ENCODE data around the gene DHRS4L2. TPM values are rescaled to one million over a fixed set of nuclear protein-coding genes. Genes with fewer than 3 reads are reported as not detected.
A peak's percentile ranks its signal among the peaks of the same experiment; 100 is the strongest.

The DHRS4L2 gene
- total RNA-seq, 4 donors from 2014 or later: 15.3 to 19.6 (median 17.7) TPM

DNA sequence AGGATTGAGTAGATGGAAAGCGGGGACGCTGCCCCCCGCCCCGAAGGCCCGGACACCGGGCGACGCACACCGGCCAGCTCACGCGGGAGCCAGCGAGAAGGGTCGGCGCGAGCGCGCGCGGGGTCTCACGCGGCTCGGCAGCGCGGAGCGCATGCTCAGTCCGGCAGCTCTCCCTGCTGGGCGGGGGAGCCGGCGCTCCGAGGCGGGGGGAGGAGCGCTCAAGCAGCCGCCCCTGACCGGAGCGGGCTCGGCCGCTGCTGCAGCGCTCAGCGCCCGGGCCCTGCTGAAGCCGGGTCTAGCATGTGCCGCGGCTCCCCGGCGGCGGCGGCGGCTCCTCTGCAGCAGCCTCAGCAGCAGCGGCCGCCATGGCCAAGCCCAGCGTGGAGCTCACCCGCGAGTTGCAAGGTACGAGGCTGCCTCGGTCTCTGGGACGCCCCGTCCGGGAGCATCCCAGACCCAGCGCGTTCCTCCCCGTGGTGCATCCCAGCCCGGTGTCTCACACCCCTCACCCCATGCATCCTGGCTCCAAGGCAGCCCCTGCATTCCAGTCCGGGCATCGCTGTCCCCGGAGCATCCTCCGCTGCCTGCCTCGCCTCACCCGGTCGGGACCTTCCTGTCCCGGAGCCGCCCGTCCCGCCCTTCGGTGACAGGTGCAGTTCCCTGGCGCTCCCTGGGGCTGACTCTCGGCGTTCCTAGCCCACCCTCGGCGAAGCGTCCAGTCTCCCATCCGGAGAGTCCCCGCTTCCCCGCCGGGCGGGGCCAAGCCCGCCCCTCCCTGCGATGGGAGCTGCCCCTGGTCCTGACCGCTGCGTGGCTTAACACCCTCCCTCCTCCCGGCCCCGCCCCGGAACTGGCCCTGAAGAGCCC lies 63.3 kb downstream of the DHRS4L2 start, which contains the start of gene CARMIL3:
Gene CARMIL3, plus strand, starts transcription at position 221 of the 867 bp plus-strand sequence. Its CDS starts 145 bp downstream, at position 366.
- Histone ChIP-seq H3K36me3 (no peaks in the 10 kb centered on the region), H3K4me3 (peak within 1 kb of the TSS; percentile 43 to 75 (median 67)), H3K4me1 (peaks cover 0 to 15% (median 12%) of the 10 kb centered on the region in 4 donors), H3K27me3 (no peaks in the 10 kb centered on the region), H3K27ac (peak within 1 kb of the TSS in 3 of 4 donors; percentile 51 to 71 (median 63)), H3K9me3 (no peaks in the 10 kb centered on the region)
- WGBS, 2 donors: 1% methylated on average over 47 to 89 of the region's 92 CpGs
- TF ChIP-seq CTCF (IDR thresholded peaks at IDR 0.05) (peak in 1 of 5 experiments; percentile 13), EP300 (IDR thresholded peaks at IDR 0.05) (no peak), POLR2A (IDR thresholded peaks at IDR 0.05) (no peak)
- no peak for DNase-seq (ENCODE audit: low spot score in 2 of 2)

GRCh38 chr14:24052656-24053547 lies 64.2 kb downstream of the DHRS4L2 start:
- no peak for TF ChIP-seq POLR2A (IDR thresholded peaks at IDR 0.05)
- no peak for TF ChIP-seq EP300 (IDR thresholded peaks at IDR 0.05)
- no peak for TF ChIP-seq CTCF (IDR thresholded peaks at IDR 0.05)
- H3K27me3 ChIP-seq: no peaks in the 10 kb centered on the region
- peak overlapping the region; percentile 43 to 75 (median 67) for H3K4me3 ChIP-seq
- 49 to 59% methylated on average over 17 to 20 of the region's 20 CpGs for WGBS, 2 donors
- no peak for DNase-seq (ENCODE audit: low spot score in 2 of 2)
- no peak overlapping the region for H3K27ac ChIP-seq
- no peaks in the 10 kb centered on the region for H3K9me3 ChIP-seq
- H3K36me3 ChIP-seq: no peaks in the 10 kb centered on the region
- H3K4me1 ChIP-seq: peaks cover 0 to 16% (median 12%) of the 10 kb centered on the region in 4 donors

GRCh38 chr14:24053548-24054323 lies 65.0 kb downstream of the DHRS4L2 start:
- 71 to 72% methylated on average over 8 to 10 of the region's 10 CpGs for WGBS, 2 donors
- no peaks in the 10 kb centered on the region for H3K36me3 ChIP-seq
- H3K4me3 ChIP-seq: no peak overlapping the region
- no peak for DNase-seq (ENCODE audit: low spot score in 2 of 2)
- TF ChIP-seq POLR2A (IDR thresholded peaks at IDR 0.05) (no peak), CTCF (IDR thresholded peaks at IDR 0.05) (no peak), EP300 (IDR thresholded peaks at IDR 0.05) (no peak)
- H3K9me3 ChIP-seq: no peaks in the 10 kb centered on the region
- no peaks in the 10 kb centered on the region for H3K27me3 ChIP-seq
- peaks cover 0 to 19% (median 12%) of the 10 kb centered on the region in 4 donors for H3K4me1 ChIP-seq
- no peak overlapping the region for H3K27ac ChIP-seq

GRCh38 chr14:24054324-24054641 lies 65.6 kb downstream of the DHRS4L2 start:
- 84 to 95% methylated on average over 4 to 6 of the region's 6 CpGs for WGBS, 2 donors
- DNase-seq (ENCODE audit: low spot score in 2 of 2): no peak
- Histone ChIP-seq H3K36me3 (no peaks in the 10 kb centered on the region), H3K9me3 (no peaks in the 10 kb centered on the region), H3K4me3 (no peak overlapping the region), H3K27me3 (no peaks in the 10 kb centered on the region), H3K4me1 (peaks cover 0 to 19% (median 12%) of the 10 kb centered on the region in 4 donors), H3K27ac (no peak overlapping the region)
- TF ChIP-seq EP300 (IDR thresholded peaks at IDR 0.05): no peak
- TF ChIP-seq POLR2A (IDR thresholded peaks at IDR 0.05): no peak
- no peak for TF ChIP-seq CTCF (IDR thresholded peaks at IDR 0.05)

Data from tibial nerve (tissue), 4 donors.